Esophagus squamous epithelium (tissue), 4 donors: ENCODE measurements around the gene MARCHF10.

Source experiments
- CTCF ChIP-seq, 6 experiments: fragments of 450-650 bp in 4 of 6; fragments of 200-600 bp in 2 of 6; sonication (generic) in 2 of 6; IDR thresholded peaks; one replicate each; pipeline ENCODE4 v1.5.1; 2016 to 2019; ENCODE audit warnings: antibody characterized with exemption in 6 of 6, mild to moderate bottlenecking in 4 of 6, moderate library complexity in 4 of 6
- POLR2A ChIP-seq, 4 donors: fragments of 450-650 bp; IDR thresholded peaks; one replicate each; pipeline ENCODE4 v1.6.1; 2017; ENCODE audit warnings: antibody characterized with exemption in 4 of 4, mild to moderate bottlenecking in 4 of 4, moderate library complexity in 3 of 4

- no peak for TF ChIP-seq CTCF (IDR thresholded peaks at IDR 0.05)
- TF ChIP-seq POLR2A (IDR thresholded peaks at IDR 0.05): no peak
Observed at GRCh38 chr17:62653002-62653825, 154.9 kb downstream of the MARCHF10 start.
